ENCODE data around the gene WNK4.

GRCh38 chr17:42832213-42832933 is 52.0 kb downstream of the WNK4 start:
- TF ChIP-seq, protein P1, sequence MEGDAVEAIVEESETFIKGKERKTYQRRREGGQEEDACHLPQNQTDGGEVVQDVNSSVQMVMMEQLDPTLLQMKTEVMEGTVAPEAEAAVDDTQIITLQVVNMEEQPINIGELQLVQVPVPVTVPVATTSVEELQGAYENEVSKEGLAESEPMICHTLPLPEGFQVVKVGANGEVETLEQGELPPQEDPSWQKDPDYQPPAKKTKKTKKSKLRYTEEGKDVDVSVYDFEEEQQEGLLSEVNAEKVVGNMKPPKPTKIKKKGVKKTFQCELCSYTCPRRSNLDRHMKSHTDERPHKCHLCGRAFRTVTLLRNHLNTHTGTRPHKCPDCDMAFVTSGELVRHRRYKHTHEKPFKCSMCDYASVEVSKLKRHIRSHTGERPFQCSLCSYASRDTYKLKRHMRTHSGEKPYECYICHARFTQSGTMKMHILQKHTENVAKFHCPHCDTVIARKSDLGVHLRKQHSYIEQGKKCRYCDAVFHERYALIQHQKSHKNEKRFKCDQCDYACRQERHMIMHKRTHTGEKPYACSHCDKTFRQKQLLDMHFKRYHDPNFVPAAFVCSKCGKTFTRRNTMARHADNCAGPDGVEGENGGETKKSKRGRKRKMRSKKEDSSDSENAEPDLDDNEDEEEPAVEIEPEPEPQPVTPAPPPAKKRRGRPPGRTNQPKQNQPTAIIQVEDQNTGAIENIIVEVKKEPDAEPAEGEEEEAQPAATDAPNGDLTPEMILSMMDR (conservative IDR thresholded peaks at IDR 0.05; ENCODE audit: low read depth in 2 of 2), result no peak
- TF ChIP-seq JUNB (IDR thresholded peaks at IDR 0.05; ENCODE audit: unreplicated experiment) (no peak), EZH2phosphoT487 (IDR thresholded peaks at IDR 0.05; ENCODE audit: unreplicated experiment) (no peak), POLR2AphosphoS5 (IDR thresholded peaks at IDR 0.05; ENCODE audit: low read depth) (no peak), EZH2 (IDR thresholded peaks at IDR 0.05; ENCODE audit: low read depth, unreplicated experiment) (no peak), ZNF114 (CRISPR knock-in tag; IDR thresholded peaks at IDR 0.05) (no peak), CREB1 (CRISPR knock-in tag; IDR thresholded peaks at IDR 0.05; ENCODE audit: low read depth) (no peak), STAT1 (IDR thresholded peaks at IDR 0.05; ENCODE audit: unreplicated experiment) (no peak), NANOG (IDR thresholded peaks at IDR 0.05; ENCODE audit: borderline replicate concordance) (no peak)
- TF ChIP-seq, protein P2, sequence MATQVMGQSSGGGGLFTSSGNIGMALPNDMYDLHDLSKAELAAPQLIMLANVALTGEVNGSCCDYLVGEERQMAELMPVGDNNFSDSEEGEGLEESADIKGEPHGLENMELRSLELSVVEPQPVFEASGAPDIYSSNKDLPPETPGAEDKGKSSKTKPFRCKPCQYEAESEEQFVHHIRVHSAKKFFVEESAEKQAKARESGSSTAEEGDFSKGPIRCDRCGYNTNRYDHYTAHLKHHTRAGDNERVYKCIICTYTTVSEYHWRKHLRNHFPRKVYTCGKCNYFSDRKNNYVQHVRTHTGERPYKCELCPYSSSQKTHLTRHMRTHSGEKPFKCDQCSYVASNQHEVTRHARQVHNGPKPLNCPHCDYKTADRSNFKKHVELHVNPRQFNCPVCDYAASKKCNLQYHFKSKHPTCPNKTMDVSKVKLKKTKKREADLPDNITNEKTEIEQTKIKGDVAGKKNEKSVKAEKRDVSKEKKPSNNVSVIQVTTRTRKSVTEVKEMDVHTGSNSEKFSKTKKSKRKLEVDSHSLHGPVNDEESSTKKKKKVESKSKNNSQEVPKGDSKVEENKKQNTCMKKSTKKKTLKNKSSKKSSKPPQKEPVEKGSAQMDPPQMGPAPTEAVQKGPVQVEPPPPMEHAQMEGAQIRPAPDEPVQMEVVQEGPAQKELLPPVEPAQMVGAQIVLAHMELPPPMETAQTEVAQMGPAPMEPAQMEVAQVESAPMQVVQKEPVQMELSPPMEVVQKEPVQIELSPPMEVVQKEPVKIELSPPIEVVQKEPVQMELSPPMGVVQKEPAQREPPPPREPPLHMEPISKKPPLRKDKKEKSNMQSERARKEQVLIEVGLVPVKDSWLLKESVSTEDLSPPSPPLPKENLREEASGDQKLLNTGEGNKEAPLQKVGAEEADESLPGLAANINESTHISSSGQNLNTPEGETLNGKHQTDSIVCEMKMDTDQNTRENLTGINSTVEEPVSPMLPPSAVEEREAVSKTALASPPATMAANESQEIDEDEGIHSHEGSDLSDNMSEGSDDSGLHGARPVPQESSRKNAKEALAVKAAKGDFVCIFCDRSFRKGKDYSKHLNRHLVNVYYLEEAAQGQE (IDR thresholded peaks at IDR 0.05; ENCODE audit: unreplicated experiment), result no peak

Measured in GM23338 (cell line).